ENCODE measurements around the gene PDE6B.
"Not testable (repeated sequence)": the region's sequence is repeated elsewhere in the genome, so short reads cannot be mapped to it uniquely, and the experiment has no call there.

The PDE6B gene

GRCh38 chr4:635851-636627, 10.7 kb downstream of the PDE6B start:
- DNase-seq, result no peak

- no peak for DNase-seq
Measured at GRCh38 chr4:636628-637159, 11.3 kb downstream of the PDE6B start.

GRCh38 chr4:637536-638280, 12.3 kb downstream of the PDE6B start:
- DNase-seq, result no peak

- DNase-seq, result not testable (repeated sequence)
Measured at GRCh38 chr4:642366-642765, 17.0 kb downstream of the PDE6B start.

- DNase-seq, result no peak
Measured at GRCh38 chr4:646460-646859, 21.1 kb downstream of the PDE6B start.

GRCh38 chr4:647481-647880, 22.1 kb downstream of the PDE6B start:
- no peak for DNase-seq

GRCh38 chr4:648579-649292, 23.4 kb downstream of the PDE6B start:
- no peak for DNase-seq

- DNase-seq, result no peak
Measured at GRCh38 chr4:649293-649625, 23.9 kb downstream of the PDE6B start.

- DNase-seq, result no peak
Measured at GRCh38 chr4:649751-650310, 24.5 kb downstream of the PDE6B start.

- DNase-seq, result no peak
Measured at GRCh38 chr4:650461-650860, 25.1 kb downstream of the PDE6B start.

GRCh38 chr4:650951-651883, 25.8 kb downstream of the PDE6B start:
- no peak for DNase-seq

GRCh38 chr4:651884-652642, 26.7 kb downstream of the PDE6B start:
- no peak for DNase-seq

GRCh38 chr4:653080-653821, 27.9 kb downstream of the PDE6B start:
- DNase-seq, result no peak

GRCh38 chr4:653831-654502, 28.6 kb downstream of the PDE6B start:
- no peak for DNase-seq

- DNase-seq, result no peak
Measured at GRCh38 chr4:654503-654845, 29.1 kb downstream of the PDE6B start.

GRCh38 chr4:654871-655463, 29.6 kb downstream of the PDE6B start:
- DNase-seq, result no peak

GRCh38 chr4:655464-656151, 30.2 kb downstream of the PDE6B start:
- DNase-seq, result no peak

- DNase-seq, result no peak
Measured at GRCh38 chr4:656436-657337, 31.3 kb downstream of the PDE6B start.
